GM12872 (cell line): ENCODE results near the gene MORN1.

ENCODE experiments used
- CTCF ChIP-seq: IDR thresholded peaks from 3 replicates; pipeline ENCODE4 v1.5.1; 2011; ENCODE audit warnings: low read depth, mild to moderate bottlenecking, low read length, moderate library complexity; ENCODE audit not compliant: insufficient read depth

The MORN1 gene

DNA sequence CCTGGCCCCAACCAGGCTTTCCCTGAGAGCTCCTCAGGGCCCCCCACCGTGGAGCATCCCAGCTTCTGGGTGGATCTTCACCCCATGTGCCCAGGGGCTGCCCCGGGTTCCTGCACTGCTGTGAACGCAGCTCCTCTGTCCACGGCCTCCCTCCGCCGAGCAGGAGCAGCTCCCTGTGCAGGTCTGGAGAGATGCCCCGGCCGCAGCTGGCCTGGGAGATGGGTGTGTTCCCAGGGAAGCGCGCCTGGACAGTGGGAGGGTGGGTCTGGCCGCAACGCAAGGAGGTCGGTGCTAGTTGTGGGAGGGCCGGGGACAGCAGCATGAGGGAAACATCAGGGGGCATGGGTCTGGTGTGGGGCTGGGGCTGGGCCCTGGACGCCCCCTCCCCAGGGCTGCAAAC is 71.3 kb downstream of the MORN1 start:
- TF ChIP-seq CTCF: no peak

DNA sequence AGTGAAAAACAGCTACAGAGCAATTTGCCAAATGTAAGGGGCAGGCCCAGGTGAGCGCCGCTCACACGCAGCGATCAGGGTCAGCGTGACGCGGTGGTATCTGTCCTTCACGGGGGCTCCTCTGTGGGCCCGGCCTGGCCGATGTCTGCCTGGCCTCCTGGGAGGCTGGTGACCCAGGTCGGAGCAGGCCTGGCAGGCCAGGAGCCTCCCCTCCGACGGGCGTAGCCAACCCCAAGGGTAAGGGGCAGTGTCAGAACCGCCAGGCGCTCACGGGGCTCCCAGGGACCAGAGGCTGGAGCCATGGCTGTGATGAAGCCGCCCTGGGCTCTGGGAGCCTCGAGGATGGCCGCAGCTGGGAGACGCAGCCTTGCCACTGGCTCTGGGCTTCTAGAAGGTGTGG is 72.1 kb downstream of the MORN1 start:
- no peak for TF ChIP-seq CTCF

DNA sequence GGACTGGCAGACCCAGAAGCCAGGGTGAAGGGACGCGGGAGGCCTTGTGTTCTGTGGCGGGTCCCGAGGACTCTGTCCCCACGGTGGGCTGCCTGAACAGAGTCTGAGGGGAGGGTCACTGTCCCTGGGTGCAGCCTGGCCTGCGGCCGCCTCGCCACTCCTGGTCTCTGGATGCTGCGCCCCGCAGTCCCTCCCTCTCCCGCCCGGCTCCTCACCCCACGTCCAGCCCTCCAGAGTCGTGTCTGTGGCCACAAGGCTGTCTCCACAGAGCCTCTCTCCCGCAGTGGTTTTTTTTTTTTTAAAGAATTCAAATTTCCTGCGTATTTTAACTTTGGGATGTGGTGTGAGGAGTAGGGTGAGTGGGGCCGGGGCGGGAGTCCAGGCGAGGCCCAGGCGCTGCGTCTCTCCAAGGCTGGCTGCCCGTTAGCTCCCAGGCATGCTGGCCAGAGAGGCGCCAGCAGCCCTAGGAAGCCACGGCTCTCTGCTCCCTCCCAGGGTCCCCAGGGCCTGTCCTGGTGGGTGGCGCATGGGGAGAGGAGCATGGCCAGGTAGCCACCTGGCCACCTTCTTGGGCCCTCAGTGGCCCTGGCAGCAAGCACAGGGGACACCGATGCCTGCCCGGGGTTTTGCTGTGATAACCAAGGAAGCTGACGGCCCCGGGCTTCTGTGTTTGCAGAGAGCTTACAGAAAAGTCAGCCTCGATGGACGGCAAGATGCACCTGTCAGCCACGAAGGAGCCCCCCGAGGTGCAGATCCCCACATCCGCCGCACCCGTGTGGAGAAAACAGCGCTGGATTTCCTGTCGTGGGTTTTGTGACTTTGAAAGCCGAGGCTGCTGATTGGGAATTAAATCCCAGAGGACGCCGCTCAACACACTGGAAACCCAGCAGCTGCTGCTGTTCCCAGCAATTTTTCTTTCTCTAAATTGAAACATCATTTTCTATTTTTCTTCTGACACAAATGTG is 72.8 kb downstream of the MORN1 start:
- no peak for TF ChIP-seq CTCF

- no peak for TF ChIP-seq CTCF
Observed at GRCh38 chr1:2317230-2318065, 73.9 kb downstream of the MORN1 start.

- no peak for TF ChIP-seq CTCF
Observed at GRCh38 chr1:2316451-2316961, 74.8 kb downstream of the MORN1 start.

- no peak for TF ChIP-seq CTCF
Observed at GRCh38 chr1:2315674-2316450, 75.5 kb downstream of the MORN1 start.
